KOPT-K1 (cell line): ENCODE data around the gene KCNAB2.

Experiments
- H3K27ac ChIP-seq: fragments of 200-600 bp; sonication (generic); 2 replicates; pipeline ENCODE4 v1.5.1; 2016; ENCODE audit warnings: antibody characterized with exemption, mild to moderate bottlenecking, low read depth, low read length; ENCODE audit not compliant: poor library complexity, severe bottlenecking
- H3K36me3 ChIP-seq: fragments of 200-600 bp; sonication (generic); 2 replicates; pipeline ENCODE4 v1.5.1; 2017; ENCODE audit warnings: antibody characterized with exemption, mild to moderate bottlenecking, low read length, moderate library complexity; ENCODE audit not compliant: insufficient read depth
- H3K9me3 ChIP-seq: fragments of 200-600 bp; sonication (generic); 2 replicates; pipeline ENCODE4 v1.5.1; 2017; ENCODE audit warnings: antibody characterized with exemption, low read length, mild to moderate bottlenecking; ENCODE audit not compliant: insufficient read depth, poor library complexity, severe bottlenecking

Gene KCNAB2

DNA sequence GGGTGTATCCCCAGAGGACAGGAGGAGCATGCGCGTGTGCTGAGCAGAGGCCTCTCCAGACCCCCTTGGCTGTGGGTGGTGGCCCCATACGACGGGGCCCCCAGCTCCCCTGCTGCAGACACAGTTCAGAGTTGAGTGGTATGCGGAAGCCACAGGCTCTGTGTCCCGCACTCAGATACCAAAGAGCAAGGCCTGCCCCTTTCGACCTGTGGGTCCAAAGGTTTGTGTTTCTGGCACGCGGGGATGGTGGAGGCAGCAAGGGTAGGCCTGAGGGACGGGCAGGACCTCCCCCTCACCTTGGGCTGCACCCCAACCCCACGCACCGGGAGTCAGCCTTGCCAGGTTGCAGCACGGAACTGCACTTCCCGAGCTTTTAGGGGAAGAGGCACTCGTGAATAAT lies at the start of gene KCNAB2:
TSS of gene KCNAB2 (plus strand) at position 328 of the 400 bp plus-strand sequence. CDS start 5,649 bp downstream, outside the sequence.
- Histone ChIP-seq H3K9me3 (no peaks in the 10 kb centered on the region), H3K27ac (no peak within 1 kb of the TSS), H3K36me3 (peaks cover 100% of the 10 kb centered on the region)

- H3K36me3 ChIP-seq: no peaks in the 10 kb centered on the region
- no peaks in the 10 kb centered on the region for H3K9me3 ChIP-seq
- no peak overlapping the region for H3K27ac ChIP-seq
Measured at GRCh38 chr1:5996641-5997270, 48.9 kb upstream of the KCNAB2 start.

- Histone ChIP-seq H3K9me3 (no peaks in the 10 kb centered on the region), H3K27ac (no peak overlapping the region), H3K36me3 (no peaks in the 10 kb centered on the region)
Measured at GRCh38 chr1:5997316-5997715, 48.4 kb upstream of the KCNAB2 start.

- Histone ChIP-seq H3K27ac (no peak overlapping the region), H3K9me3 (no peaks in the 10 kb centered on the region), H3K36me3 (no peaks in the 10 kb centered on the region)
Measured at GRCh38 chr1:5998051-5998905, 47.4 kb upstream of the KCNAB2 start.

GRCh38 chr1:5998906-5999301 lies 46.8 kb upstream of the KCNAB2 start:
- Histone ChIP-seq H3K36me3 (no peaks in the 10 kb centered on the region), H3K9me3 (no peaks in the 10 kb centered on the region), H3K27ac (no peak overlapping the region)

GRCh38 chr1:5999711-6000443 lies 45.8 kb upstream of the KCNAB2 start:
- no peaks in the 10 kb centered on the region for H3K36me3 ChIP-seq
- no peaks in the 10 kb centered on the region for H3K9me3 ChIP-seq
- no peak overlapping the region for H3K27ac ChIP-seq

DNA sequence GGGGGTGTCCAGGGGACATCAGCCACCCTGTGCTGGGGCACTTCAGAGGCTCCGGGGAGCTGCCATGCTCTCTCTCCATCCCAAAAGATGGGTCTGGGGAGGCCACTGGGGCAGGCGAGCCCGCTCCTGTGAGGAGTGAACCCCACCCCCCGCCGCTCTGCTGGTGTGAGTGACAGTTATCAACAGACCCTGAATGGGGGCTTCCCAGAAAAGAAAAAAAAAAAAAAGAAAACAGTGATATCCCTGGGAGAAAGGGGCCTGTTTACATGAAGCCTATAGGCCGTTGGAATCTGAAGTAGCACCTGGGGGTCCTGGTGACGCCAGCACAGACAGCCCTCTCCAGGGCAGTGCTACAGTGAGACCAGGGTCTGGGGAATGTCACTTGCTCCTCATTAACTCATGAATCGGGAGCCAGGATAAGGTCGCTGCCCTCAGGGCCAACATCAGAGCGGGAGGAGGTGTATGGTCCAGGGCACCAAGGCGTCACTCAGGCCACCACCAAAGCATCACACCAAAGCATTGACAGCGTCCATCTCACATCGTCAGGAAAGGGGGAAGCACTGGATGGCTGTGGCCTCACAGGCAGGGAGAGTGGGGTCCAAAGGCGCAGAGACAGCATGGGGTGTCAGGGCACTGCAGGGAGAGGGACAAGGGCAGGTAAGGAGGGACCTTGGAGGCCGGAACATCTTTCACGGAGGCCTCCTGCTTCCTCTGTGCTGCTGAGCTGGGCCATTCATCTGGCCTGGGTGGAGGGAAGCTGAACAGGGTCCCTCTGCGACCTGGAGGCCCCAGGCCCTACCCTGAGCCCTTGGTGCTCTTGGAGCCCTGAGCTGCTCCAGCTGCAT lies 45.0 kb upstream of the KCNAB2 start:
- H3K27ac ChIP-seq: no peak overlapping the region
- no peaks in the 10 kb centered on the region for H3K36me3 ChIP-seq
- H3K9me3 ChIP-seq: no peaks in the 10 kb centered on the region

GRCh38 chr1:6001992-6002576 lies 43.6 kb upstream of the KCNAB2 start:
- H3K9me3 ChIP-seq: no peaks in the 10 kb centered on the region
- H3K27ac ChIP-seq: no peak overlapping the region
- no peaks in the 10 kb centered on the region for H3K36me3 ChIP-seq

GRCh38 chr1:6002714-6003501 lies 42.8 kb upstream of the KCNAB2 start:
- no peaks in the 10 kb centered on the region for H3K36me3 ChIP-seq
- no peak overlapping the region for H3K27ac ChIP-seq
- H3K9me3 ChIP-seq: no peaks in the 10 kb centered on the region

- no peaks in the 10 kb centered on the region for H3K36me3 ChIP-seq
- H3K9me3 ChIP-seq: no peaks in the 10 kb centered on the region
- peak overlapping the region; percentile 5 for H3K27ac ChIP-seq
Measured at GRCh38 chr1:6003568-6004411, 41.9 kb upstream of the KCNAB2 start.

DNA sequence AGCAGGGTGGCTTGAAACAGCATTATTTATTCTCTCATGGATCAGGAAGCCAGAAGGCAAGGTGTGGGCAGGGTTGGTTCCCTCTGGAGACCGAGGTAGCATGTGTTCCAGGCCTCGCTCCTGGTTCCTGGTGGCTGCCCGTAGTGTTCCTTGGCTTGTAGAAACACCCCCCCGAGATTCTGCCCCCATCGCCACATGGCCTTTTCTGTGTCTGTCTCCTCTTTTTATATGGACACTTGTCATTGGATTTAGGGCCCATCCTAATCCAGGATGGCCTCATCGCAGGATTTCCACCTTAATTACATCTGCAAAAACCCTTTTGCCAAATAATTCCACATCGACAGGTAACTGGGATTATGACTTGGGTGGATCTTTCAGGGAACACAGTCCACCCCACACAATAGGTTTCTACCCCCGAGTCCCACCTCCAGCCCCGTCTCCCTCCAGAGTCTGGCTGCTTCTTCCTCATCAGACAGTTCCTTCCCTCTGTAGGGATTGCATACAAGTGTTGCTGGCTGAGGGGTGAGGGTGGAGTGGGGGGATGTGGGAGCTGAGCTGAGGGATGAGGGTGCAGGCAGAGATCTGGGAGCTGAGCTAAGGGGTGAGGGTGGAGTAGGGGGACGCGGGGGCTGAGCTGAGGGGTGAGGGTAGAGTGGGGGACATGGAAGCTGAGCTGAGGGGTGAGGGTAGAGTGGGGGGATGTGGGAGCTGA lies 41.1 kb upstream of the KCNAB2 start:
- Histone ChIP-seq H3K9me3 (no peaks in the 10 kb centered on the region), H3K36me3 (no peaks in the 10 kb centered on the region), H3K27ac (peak overlapping the region; percentile 5)

GRCh38 chr1:6005276-6005917 lies 40.3 kb upstream of the KCNAB2 start:
- Histone ChIP-seq H3K9me3 (no peaks in the 10 kb centered on the region), H3K27ac (no peak overlapping the region), H3K36me3 (no peaks in the 10 kb centered on the region)
